Measurements from ENCODE around the gene VASH2.

DNA sequence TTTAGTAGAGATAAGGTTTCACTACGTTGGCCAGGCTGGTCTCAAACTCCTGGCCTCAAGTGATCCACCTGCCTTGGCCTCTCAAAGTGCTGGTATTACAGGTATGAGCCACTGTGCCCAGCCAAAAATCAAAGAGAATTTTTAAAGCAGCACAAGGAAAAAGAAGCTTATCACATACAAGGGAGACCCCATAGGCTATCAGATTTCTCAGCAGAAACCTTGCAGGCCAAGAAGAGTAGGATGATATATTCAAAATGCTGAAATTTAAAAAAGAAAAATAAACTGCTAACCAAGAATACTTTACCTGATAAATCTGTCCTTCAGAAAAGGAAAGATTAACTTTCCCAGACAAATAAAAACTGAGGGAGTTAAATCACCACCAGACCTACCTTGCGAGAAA, 49.1 kb upstream of the VASH2 start:
- no peak for TF ChIP-seq POLR2A (IDR thresholded peaks at IDR 0.05)
- TF ChIP-seq, protein P1, sequence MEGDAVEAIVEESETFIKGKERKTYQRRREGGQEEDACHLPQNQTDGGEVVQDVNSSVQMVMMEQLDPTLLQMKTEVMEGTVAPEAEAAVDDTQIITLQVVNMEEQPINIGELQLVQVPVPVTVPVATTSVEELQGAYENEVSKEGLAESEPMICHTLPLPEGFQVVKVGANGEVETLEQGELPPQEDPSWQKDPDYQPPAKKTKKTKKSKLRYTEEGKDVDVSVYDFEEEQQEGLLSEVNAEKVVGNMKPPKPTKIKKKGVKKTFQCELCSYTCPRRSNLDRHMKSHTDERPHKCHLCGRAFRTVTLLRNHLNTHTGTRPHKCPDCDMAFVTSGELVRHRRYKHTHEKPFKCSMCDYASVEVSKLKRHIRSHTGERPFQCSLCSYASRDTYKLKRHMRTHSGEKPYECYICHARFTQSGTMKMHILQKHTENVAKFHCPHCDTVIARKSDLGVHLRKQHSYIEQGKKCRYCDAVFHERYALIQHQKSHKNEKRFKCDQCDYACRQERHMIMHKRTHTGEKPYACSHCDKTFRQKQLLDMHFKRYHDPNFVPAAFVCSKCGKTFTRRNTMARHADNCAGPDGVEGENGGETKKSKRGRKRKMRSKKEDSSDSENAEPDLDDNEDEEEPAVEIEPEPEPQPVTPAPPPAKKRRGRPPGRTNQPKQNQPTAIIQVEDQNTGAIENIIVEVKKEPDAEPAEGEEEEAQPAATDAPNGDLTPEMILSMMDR (IDR thresholded peaks at IDR 0.05), result no peak

Data from adrenal gland (tissue), 5 donors.